Ishikawa (cell line): Measurements from ENCODE around the gene MUC4.

Experiments
- CEBPB ChIP-seq: IDR thresholded peaks from 2 replicates; pipeline ENCODE4 v1.6.1; 2012
- CREB1 ChIP-seq: IDR thresholded peaks from 2 replicates; pipeline ENCODE4 v1.6.1; 2012; ENCODE audit warnings: low read depth
- EGR1 ChIP-seq: IDR thresholded peaks from 2 replicates; pipeline ENCODE4 v1.6.1; 2012
- EP300 ChIP-seq: IDR thresholded peaks from 2 replicates; pipeline ENCODE4 v1.6.1; 2012; ENCODE audit warnings: borderline replicate concordance
- FOXM1 ChIP-seq: IDR thresholded peaks from 2 replicates; pipeline ENCODE4 v1.6.1; 2012; ENCODE audit warnings: low read depth, borderline replicate concordance
- NFIC ChIP-seq: IDR thresholded peaks from 2 replicates; pipeline ENCODE4 v1.6.1; 2012
- RAD21 ChIP-seq: IDR thresholded peaks from 2 replicates; pipeline ENCODE4 v1.6.1; 2012; ENCODE audit warnings: low read depth
- TAF1 ChIP-seq: IDR thresholded peaks from 2 replicates; pipeline ENCODE4 v1.6.1; 2012; ENCODE audit warnings: low read depth, mild to moderate bottlenecking
- TCF12 ChIP-seq: IDR thresholded peaks from 2 replicates; pipeline ENCODE4 v1.6.1; 2012; ENCODE audit warnings: low read depth
- TEAD4 ChIP-seq: IDR thresholded peaks from 2 replicates; pipeline ENCODE4 v1.6.1; 2012
- YY1 ChIP-seq: IDR thresholded peaks from 2 replicates; pipeline ENCODE4 v1.6.1; 2012; ENCODE audit warnings: low read depth
- ZBTB7A ChIP-seq: IDR thresholded peaks from 2 replicates; pipeline ENCODE4 v1.6.1; 2012; ENCODE audit warnings: low read depth
- TF ChIP-seq, protein P1 (sequence below): IDR thresholded peaks from 2 replicates; pipeline ENCODE4 v1.6.1; 2012
- TF ChIP-seq, protein P2 (sequence below): IDR thresholded peaks from 2 replicates; pipeline ENCODE4 v1.6.1; 2012
- TF ChIP-seq, protein P3 (sequence below): IDR thresholded peaks from 2 replicates; pipeline ENCODE4 v1.6.1; 2012; ENCODE audit warnings: low read depth, mild to moderate bottlenecking

The MUC4 gene

DNA sequence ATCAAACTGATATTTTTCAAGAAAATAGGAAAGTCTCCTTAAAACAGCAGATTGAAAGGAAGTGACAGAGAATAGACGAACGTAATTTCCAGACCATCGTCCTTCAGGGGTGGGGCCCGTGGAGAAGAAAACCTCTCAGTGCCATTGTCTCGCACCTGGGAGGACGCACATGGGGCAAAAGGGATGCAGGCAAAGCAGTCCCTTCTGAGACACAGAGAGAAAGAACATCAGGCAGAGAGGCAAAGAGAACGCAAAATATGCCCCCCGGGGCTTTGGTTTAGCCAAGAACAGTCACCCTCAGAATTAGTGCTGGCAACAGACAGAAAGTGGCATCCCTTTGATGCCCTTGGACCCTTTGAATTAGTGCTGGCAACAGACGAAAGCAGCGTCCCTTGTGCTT, 53.9 kb downstream of the MUC4 start:
- TF ChIP-seq EGR1 (no peak), FOXM1 (no peak)

DNA sequence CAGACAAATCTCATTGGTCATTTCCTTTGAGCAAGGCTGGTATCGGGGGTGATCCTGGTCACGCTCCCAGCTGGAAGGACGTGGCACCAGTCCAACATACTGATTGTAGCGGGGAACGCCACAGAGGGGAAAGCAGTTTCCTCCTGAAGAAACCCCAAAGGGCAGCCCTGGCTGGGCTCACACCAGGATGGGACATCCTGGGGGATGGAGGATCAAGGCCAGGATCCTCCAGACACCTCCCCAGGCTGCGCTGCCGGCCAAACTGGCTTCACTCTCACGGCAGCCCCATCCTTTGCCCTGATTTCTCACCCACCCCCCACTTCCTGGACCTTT, 54.3 kb downstream of the MUC4 start:
- TF ChIP-seq YY1 (no peak), TAF1 (no peak), EP300 (no peak), CREB1 (no peak), TCF12 (no peak), TEAD4 (no peak), ZBTB7A (no peak)

DNA sequence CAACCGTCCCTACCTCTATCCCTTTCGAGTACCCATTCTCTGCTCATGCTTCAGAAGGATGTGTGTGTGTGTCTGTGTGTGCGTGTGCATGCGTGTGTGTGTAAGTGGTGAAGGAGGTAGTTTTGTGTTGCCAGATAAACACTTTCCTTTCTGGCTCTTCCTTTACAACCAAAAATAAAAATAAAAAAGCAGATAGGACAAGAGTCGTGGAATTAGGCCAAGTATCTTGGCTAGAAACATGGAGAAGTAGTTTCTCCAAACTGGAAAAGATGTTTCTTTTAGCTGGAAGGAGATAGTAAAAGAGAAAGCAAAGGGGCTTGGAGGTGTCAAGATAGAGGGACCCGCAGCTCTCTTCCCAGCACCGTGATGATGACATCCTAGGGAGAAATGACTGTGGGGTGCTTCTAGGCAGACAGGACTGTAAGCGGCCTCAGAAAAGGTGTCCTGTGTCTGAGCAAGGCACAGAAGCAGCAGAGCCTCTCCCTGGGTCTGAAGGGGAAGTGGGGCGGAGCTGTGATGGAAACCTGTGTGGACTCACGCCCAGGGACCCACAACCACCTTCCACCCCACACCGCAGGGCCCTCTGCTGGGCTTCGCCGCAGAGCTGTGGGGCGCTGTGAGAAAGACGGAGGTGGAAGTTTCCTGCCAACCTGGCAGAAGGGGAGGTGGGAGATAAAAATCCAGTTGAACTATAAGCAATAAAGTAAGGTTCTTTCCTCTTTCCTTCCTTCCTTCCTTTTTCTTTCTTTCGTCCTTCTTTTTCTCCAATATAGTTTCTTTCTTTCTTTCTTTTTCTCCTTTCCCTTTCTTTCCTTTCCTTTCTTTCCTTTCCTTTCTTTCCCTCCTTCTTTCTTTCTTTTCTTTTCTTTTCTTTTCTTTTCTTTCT, 55.7 kb downstream of the MUC4 start:
- no peak for TF ChIP-seq ZBTB7A
- TF ChIP-seq NFIC = no peak

DNA sequence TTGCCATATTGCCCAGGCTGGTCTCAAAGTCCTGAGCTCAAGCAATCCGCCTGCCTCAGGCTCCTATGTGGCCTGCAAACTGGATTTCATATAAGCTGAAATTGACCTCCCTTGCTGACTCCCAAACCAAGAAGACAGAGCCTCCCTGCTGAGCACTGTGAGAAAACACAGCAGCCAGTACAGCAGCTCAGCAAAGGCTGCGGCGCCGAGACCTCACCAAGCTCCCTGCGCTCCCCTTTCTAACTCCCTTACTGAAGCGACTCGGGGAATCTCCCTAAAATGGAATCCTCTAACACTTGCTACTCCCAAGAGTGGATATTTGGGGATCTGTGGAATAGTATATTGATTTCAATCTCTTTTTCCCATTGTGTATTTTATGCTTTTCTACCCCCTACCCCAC, 56.3 kb downstream of the MUC4 start:
- TF ChIP-seq, protein P1, sequence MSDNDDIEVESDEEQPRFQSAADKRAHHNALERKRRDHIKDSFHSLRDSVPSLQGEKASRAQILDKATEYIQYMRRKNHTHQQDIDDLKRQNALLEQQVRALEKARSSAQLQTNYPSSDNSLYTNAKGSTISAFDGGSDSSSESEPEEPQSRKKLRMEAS = no peak
- no peak for TF ChIP-seq FOXM1
- TF ChIP-seq YY1 = no peak
- no peak for TF ChIP-seq CEBPB
- no peak for TF ChIP-seq CREB1
- TF ChIP-seq ZBTB7A = no peak
- no peak for TF ChIP-seq NFIC
- no peak for TF ChIP-seq EGR1
- TF ChIP-seq, protein P2, sequence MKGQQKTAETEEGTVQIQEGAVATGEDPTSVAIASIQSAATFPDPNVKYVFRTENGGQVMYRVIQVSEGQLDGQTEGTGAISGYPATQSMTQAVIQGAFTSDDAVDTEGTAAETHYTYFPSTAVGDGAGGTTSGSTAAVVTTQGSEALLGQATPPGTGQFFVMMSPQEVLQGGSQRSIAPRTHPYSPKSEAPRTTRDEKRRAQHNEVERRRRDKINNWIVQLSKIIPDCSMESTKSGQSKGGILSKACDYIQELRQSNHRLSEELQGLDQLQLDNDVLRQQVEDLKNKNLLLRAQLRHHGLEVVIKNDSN = no peak
- TF ChIP-seq, protein P3, sequence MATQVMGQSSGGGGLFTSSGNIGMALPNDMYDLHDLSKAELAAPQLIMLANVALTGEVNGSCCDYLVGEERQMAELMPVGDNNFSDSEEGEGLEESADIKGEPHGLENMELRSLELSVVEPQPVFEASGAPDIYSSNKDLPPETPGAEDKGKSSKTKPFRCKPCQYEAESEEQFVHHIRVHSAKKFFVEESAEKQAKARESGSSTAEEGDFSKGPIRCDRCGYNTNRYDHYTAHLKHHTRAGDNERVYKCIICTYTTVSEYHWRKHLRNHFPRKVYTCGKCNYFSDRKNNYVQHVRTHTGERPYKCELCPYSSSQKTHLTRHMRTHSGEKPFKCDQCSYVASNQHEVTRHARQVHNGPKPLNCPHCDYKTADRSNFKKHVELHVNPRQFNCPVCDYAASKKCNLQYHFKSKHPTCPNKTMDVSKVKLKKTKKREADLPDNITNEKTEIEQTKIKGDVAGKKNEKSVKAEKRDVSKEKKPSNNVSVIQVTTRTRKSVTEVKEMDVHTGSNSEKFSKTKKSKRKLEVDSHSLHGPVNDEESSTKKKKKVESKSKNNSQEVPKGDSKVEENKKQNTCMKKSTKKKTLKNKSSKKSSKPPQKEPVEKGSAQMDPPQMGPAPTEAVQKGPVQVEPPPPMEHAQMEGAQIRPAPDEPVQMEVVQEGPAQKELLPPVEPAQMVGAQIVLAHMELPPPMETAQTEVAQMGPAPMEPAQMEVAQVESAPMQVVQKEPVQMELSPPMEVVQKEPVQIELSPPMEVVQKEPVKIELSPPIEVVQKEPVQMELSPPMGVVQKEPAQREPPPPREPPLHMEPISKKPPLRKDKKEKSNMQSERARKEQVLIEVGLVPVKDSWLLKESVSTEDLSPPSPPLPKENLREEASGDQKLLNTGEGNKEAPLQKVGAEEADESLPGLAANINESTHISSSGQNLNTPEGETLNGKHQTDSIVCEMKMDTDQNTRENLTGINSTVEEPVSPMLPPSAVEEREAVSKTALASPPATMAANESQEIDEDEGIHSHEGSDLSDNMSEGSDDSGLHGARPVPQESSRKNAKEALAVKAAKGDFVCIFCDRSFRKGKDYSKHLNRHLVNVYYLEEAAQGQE = no peak
- no peak for TF ChIP-seq TCF12
- no peak for TF ChIP-seq TEAD4
- no peak for TF ChIP-seq TAF1
- no peak for TF ChIP-seq EP300
- TF ChIP-seq RAD21 = no peak

DNA sequence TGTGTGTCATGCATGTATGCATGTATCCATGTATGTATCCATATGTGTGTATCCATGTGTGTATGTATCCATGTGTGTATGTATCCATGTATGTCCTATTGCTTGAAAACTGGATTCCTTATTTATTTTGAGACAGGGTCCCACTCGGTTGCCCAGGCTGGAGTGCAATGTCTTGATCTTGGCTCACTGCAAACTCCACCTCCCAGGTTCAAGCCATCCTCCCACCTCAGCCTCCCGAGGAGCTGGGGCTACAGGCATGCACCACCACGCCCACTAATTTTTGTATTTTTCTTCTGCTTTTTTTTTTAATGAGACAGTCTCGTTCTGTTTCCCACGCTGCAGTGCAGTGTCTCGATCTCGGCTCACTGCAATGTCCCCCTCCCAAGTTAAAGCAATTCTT, 56.8 kb downstream of the MUC4 start:
- TF ChIP-seq TAF1 (no peak), YY1 (no peak), CEBPB (no peak), CREB1 (no peak), EP300 (no peak), TEAD4 (no peak), EGR1 (no peak)
- TF ChIP-seq, protein P3 = no peak

DNA sequence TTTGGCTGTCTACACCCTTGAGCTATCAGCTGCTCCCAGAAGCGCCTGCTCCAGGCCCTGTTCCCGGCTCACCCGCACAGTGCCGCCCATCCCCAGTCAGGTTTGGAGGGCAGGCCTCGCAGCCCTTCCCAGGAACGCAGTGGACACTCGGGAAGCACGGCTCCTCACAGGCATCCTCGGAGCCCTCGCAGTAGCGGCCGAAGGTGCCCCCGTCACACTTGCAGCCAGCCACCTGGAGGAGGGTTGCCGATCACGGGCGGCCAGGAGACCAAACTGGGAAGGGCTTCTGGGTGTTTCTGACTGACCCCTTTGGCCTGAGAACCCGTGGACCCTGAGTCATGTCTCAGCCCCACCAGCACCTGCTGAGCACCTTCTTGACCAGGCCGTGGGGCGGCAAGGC, 57.6 kb downstream of the MUC4 start:
- TF ChIP-seq, protein P2 = no peak
- TF ChIP-seq CREB1 (no peak), EP300 (no peak)

DNA sequence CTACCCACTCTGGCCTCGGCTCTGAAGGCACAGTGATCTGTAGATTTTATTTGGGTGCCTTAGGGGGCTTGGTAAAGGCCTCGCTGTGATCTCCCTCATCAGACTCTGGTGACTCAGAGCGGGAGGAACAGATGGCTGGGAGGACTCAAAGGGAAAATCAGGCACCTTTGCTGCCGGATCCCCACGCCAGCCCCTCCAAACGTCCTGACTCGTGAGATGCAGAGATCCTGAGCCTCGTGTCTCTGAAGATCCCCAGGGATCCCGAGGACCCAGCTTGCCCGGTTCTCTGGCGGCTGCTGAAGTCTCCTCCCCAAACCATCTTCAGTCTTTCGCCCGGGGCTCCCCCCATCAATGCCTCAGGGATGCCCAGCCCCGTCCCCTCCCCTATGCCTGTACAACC, 58.1 kb downstream of the MUC4 start:
- TF ChIP-seq, protein P1 = no peak
- TF ChIP-seq TCF12 = no peak
- no peak for TF ChIP-seq YY1
- no peak for TF ChIP-seq EGR1
- TF ChIP-seq EP300 = no peak
- no peak for TF ChIP-seq CEBPB
- TF ChIP-seq ZBTB7A = no peak
- TF ChIP-seq TEAD4 = no peak
- TF ChIP-seq RAD21 = no peak
- TF ChIP-seq, protein P2 = no peak
- TF ChIP-seq, protein P3 = no peak
- no peak for TF ChIP-seq TAF1
- TF ChIP-seq NFIC = no peak
- TF ChIP-seq FOXM1 = no peak
- TF ChIP-seq CREB1 = no peak
